Measurements from ENCODE around the gene KCNMA1. TPM values are rescaled to one million over a fixed set of nuclear protein-coding genes. Genes with fewer than 3 reads are reported as not detected.

The KCNMA1 gene
- total RNA-seq, 1 experiment from 2014 or later = 0.45 TPM

GRCh38 chr10:77498210-77498609 is 139.4 kb downstream of the KCNMA1 start:
- H3K4me3 Mint-ChIP-seq (ENCODE audit: low read depth, unreplicated experiment) = no peak overlapping the region
- DNase-seq = no peak
- TF ChIP-seq, protein P1, sequence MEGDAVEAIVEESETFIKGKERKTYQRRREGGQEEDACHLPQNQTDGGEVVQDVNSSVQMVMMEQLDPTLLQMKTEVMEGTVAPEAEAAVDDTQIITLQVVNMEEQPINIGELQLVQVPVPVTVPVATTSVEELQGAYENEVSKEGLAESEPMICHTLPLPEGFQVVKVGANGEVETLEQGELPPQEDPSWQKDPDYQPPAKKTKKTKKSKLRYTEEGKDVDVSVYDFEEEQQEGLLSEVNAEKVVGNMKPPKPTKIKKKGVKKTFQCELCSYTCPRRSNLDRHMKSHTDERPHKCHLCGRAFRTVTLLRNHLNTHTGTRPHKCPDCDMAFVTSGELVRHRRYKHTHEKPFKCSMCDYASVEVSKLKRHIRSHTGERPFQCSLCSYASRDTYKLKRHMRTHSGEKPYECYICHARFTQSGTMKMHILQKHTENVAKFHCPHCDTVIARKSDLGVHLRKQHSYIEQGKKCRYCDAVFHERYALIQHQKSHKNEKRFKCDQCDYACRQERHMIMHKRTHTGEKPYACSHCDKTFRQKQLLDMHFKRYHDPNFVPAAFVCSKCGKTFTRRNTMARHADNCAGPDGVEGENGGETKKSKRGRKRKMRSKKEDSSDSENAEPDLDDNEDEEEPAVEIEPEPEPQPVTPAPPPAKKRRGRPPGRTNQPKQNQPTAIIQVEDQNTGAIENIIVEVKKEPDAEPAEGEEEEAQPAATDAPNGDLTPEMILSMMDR (IDR thresholded peaks at IDR 0.05; ENCODE audit: unreplicated experiment) = no peak
- CTCF ChIA-PET = interaction anchor here (0.5 kb wide), 1 partner anchor 328 kb away, joined by 3 read pairs; no protein-coding TSS in a partner anchor
- peaks cover 41% of the 10 kb centered on the region for H3K27me3 Mint-ChIP-seq (ENCODE audit: unreplicated experiment)
- no peaks in the 10 kb centered on the region for H3K9me3 Mint-ChIP-seq (ENCODE audit: low read depth, unreplicated experiment)
- intact Hi-C loops (cut with micrococcal nuclease; ENCODE audit: unreplicated experiment) = no loop called here
- no peaks in the 10 kb centered on the region for H3K4me1 Mint-ChIP-seq (ENCODE audit: low read depth, unreplicated experiment)
- BruUV-seq (replicated peaks) = no TSS peak
- H3K27ac Mint-ChIP-seq (ENCODE audit: unreplicated experiment) = no peak overlapping the region
- H3K36me3 Mint-ChIP-seq (ENCODE audit: insufficient read depth, unreplicated experiment) = no peaks in the 10 kb centered on the region

DNA sequence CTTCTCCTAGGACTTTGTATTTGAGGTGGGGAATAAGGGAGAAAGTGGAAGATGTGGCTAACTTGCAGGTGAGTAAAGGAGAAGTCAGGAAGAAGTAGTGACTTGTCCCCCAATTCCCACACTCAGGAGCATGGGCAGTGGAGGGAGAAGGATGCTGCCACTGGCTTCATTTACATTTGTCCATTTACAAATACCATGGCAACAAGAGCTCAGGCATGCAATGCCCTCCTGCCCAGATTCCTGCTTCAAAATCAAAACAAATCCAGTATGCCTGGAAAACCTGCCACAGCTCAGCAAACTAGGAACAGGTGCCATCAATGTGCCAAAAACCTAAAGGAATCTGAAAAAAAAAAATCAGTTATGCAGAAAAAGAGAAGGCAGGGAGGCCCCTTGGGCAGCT is 139.9 kb downstream of the KCNMA1 start:
- Mint-ChIP-seq H3K9me3 (ENCODE audit: low read depth, unreplicated experiment) (no peaks in the 10 kb centered on the region), H3K27me3 (ENCODE audit: unreplicated experiment) (peaks cover 46% of the 10 kb centered on the region), H3K4me1 (ENCODE audit: low read depth, unreplicated experiment) (no peaks in the 10 kb centered on the region), H3K27ac (ENCODE audit: unreplicated experiment) (no peak overlapping the region), H3K36me3 (ENCODE audit: insufficient read depth, unreplicated experiment) (no peaks in the 10 kb centered on the region), H3K4me3 (ENCODE audit: low read depth, unreplicated experiment) (no peak overlapping the region)
- DNase-seq = no peak
- CTCF ChIA-PET = interaction anchor here (0.6 to 1.0 kb wide), 2 partner anchors 10 to 137 kb away, joined by 3 read pairs; no protein-coding TSS in a partner anchor
- TF ChIP-seq, protein P1 (IDR thresholded peaks at IDR 0.05; ENCODE audit: unreplicated experiment) = no peak
- intact Hi-C loops (cut with micrococcal nuclease; ENCODE audit: unreplicated experiment) = no loop called here
- BruUV-seq (replicated peaks) = no TSS peak

DNA sequence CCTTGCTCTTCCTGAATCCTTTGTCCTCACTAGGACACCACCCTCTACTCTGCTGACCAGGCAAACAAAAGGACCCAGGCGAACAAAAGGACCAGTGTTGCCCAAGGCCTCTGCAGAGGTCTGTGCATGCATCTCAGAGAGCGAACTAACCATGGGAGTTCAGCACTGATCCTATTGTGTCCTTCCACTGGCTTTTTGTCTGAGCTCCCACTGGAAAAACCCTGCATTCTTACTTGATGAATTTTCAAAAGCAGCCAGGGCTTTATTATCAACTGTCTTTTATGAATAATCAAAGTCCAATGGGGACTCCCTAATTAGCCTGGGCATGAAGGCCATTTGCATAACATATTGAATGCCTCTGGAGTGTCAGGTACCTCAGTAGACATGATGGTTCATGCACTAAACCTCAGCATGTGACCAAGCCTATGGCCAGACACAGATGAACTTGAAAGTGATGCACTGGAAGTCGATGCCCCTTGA is 140.6 kb downstream of the KCNMA1 start:
- no peak for DNase-seq
- CTCF ChIA-PET = interaction anchor here (1.0 kb wide), 1 partner anchor 10 kb away, joined by 3 read pairs; no protein-coding TSS in a partner anchor
- H3K27ac Mint-ChIP-seq (ENCODE audit: unreplicated experiment) = no peak overlapping the region
- H3K4me1 Mint-ChIP-seq (ENCODE audit: low read depth, unreplicated experiment) = no peaks in the 10 kb centered on the region
- H3K27me3 Mint-ChIP-seq (ENCODE audit: unreplicated experiment) = peaks cover 53% of the 10 kb centered on the region
- no peak overlapping the region for H3K4me3 Mint-ChIP-seq (ENCODE audit: low read depth, unreplicated experiment)
- BruUV-seq (replicated peaks) = no TSS peak
- no peaks in the 10 kb centered on the region for H3K9me3 Mint-ChIP-seq (ENCODE audit: low read depth, unreplicated experiment)
- H3K36me3 Mint-ChIP-seq (ENCODE audit: insufficient read depth, unreplicated experiment) = no peaks in the 10 kb centered on the region
- intact Hi-C loops (cut with micrococcal nuclease; ENCODE audit: unreplicated experiment) = no loop called here
- TF ChIP-seq, protein P1 (IDR thresholded peaks at IDR 0.05; ENCODE audit: unreplicated experiment) = no peak

- H3K27ac Mint-ChIP-seq (ENCODE audit: unreplicated experiment) = no peak overlapping the region
- no peak overlapping the region for H3K4me3 Mint-ChIP-seq (ENCODE audit: low read depth, unreplicated experiment)
- H3K4me1 Mint-ChIP-seq (ENCODE audit: low read depth, unreplicated experiment) = no peaks in the 10 kb centered on the region
- H3K9me3 Mint-ChIP-seq (ENCODE audit: low read depth, unreplicated experiment) = no peaks in the 10 kb centered on the region
- H3K36me3 Mint-ChIP-seq (ENCODE audit: insufficient read depth, unreplicated experiment) = no peaks in the 10 kb centered on the region
- no peak for DNase-seq
- H3K27me3 Mint-ChIP-seq (ENCODE audit: unreplicated experiment) = peaks cover 65% of the 10 kb centered on the region
- BruUV-seq (replicated peaks) = no TSS peak
- intact Hi-C loops (cut with micrococcal nuclease; ENCODE audit: unreplicated experiment) = loop anchor here (5.0 kb wide), 2 partner anchors 147 to 328 kb away; no protein-coding TSS in a partner anchor
- CTCF ChIA-PET = interaction anchor here (1.0 to 1.2 kb wide), 2 partner anchors 143 to 147 kb away, joined by 3 read pairs; partner anchors contain the start of gene KCNMA1
- TF ChIP-seq, protein P1 (IDR thresholded peaks at IDR 0.05; ENCODE audit: unreplicated experiment) = no peak
Observed at GRCh38 chr10:77494756-77495541, 142.7 kb downstream of the KCNMA1 start.
